GM18499 (cell line): Measurements from ENCODE around the gene SPRR2D.
"Not testable (repeated sequence)": the region's sequence is repeated elsewhere in the genome, so short reads cannot be mapped to it uniquely, and the experiment has no call there.

Experiments
- ATAC-seq: cut with Tn5 transposase; IDR thresholded peaks from one replicate; pipeline ENCODE4 v1.9.1; 2021; ENCODE audit warnings: moderate number of reproducible peaks; ENCODE audit not compliant: insufficient read depth, unreplicated experiment

The SPRR2D gene

GRCh38 chr1:153040950-153041631, at the start of gene SPRR2D:
SPRR2D (minus strand) TSS chr1:153041120; CDS start chr1:153040346, 774 bp downstream.
- no peak for ATAC-seq

- no peak for ATAC-seq
Observed at GRCh38 chr1:153087652-153088051, 46.7 kb upstream of the SPRR2D start.

- no peak for ATAC-seq
Observed at GRCh38 chr1:153081736-153082135, 40.8 kb upstream of the SPRR2D start.

GRCh38 chr1:153072806-153073726, 32.1 kb upstream of the SPRR2D start:
- no peak for ATAC-seq

- no peak for ATAC-seq
Observed at GRCh38 chr1:153071511-153071910, 30.6 kb upstream of the SPRR2D start, which contains the start of gene SPRR2B. SPRR2B (minus strand) TSS chr1:153071611; CDS start chr1:153070839, 772 bp downstream.

DNA sequence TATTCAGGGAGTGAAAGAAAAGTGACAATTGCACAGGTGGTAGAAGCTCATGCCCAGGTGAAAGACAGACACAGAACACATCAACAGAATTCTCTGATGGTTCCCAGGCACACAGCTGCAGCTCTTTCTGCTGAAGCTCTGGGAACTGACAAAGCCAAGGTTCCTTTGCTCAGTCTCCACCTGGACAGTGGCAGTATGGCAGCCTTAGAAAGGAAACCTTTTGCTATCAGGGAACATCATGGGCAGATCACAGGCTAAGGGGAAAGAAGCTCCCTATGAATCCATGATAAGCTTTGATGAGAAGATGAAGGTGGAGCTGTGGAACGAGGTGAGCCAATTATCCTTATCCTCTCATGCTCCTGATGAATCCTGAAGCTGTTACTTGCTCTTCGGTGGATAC, 29.3 kb upstream of the SPRR2D start:
- no peak for ATAC-seq

- no peak for ATAC-seq
Observed at GRCh38 chr1:153058826-153059784, 18.2 kb upstream of the SPRR2D start.

- ATAC-seq: no peak
Observed at GRCh38 chr1:153058154-153058553, 17.2 kb upstream of the SPRR2D start.

GRCh38 chr1:153057375-153057774, 16.5 kb upstream of the SPRR2D start, which contains the start of gene SPRR2A:
SPRR2A (minus strand) TSS chr1:153057512; CDS start chr1:153056735, 777 bp downstream.
- no peak for ATAC-seq

- ATAC-seq: not testable (repeated sequence)
Observed at GRCh38 chr1:153056111-153056510, 15.2 kb upstream of the SPRR2D start.

DNA sequence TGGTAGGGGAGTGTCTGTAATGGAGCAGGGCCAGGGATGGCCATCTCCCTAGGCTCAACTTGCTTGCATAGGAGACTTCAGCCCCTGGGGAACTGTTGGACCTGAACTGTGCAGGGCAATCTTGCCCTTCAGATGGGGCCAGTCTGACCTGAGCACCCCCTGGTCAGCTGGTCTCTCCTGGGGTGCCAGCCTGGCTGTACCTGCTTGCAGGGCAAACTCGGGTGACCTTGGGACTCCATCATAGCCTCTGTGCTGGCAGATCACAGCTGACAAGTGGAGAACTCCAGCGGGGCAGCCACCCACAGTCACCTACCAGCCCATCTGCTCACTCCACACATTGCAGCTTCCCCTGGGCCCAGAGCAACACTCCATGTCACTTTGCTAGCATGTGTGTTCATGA, 8.3 kb upstream of the SPRR2D start:
- ATAC-seq: no peak

DNA sequence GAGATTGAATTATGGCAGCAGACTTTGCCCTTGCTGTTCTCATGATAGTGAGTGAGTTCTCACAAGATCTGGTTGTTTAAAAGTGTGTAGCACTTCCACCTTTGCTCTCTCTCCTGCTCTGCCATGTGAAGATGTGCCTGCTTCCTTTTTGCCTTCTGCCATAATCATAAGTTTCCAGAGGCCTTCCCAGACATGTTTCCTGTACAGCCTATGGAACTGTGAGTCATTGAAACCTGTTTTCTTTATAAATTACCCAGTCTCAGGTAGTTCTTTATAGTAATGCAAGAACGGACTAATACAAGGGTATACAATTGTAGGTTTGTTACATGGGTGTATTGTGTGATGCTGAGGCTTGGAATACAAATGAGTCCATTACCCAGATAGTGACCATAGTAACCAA, 5.7 kb downstream of the SPRR2D start:
- ATAC-seq: no peak

GRCh38 chr1:153032677-153033308, 8.1 kb downstream of the SPRR2D start:
- no peak for ATAC-seq

DNA sequence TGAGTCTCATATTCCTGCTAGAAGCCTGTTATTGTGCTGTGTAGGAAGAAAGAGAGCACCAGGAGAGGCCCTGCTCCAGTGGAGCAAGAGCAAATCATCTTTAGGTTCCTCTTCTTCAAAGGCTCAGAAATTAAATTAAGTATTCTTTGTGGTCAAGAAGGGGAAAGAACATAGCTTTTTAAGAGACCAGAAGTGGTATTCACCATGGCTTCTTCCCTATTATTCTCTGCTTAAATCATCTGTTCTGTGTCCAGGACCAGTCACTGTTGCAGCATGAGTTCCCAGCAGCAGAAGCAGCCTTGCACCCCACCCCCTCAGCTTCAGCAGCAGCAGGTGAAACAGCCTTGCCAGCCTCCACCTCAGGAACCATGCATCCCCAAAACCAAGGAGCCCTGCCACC, 8.8 kb downstream of the SPRR2D start:
- no peak for ATAC-seq

DNA sequence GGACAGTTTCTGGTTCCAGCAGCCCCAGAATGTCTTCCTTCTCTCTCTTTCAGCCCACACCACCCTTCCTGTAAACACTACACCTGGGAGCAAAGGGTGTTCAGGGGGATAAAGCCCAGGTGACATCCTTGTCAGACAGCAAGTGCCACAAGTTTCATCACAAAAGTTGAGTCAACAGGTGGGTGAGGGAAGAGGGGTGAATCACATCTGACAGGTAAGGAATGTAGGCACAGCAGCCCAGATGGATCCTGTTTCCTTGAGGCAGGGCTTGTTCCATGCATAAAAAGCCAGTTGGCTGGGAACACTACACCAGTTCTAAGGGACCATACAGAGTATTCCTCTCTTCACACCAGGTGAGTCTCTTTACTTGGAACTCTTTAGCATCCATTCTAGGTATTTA, 10.0 kb downstream of the SPRR2D start, which contains the start of gene SPRR1B:
Gene SPRR1B (plus strand): TSS at position 309 of the 400 bp plus-strand sequence. CDS start 1,143 bp downstream, outside the sequence.
- no peak for ATAC-seq

DNA sequence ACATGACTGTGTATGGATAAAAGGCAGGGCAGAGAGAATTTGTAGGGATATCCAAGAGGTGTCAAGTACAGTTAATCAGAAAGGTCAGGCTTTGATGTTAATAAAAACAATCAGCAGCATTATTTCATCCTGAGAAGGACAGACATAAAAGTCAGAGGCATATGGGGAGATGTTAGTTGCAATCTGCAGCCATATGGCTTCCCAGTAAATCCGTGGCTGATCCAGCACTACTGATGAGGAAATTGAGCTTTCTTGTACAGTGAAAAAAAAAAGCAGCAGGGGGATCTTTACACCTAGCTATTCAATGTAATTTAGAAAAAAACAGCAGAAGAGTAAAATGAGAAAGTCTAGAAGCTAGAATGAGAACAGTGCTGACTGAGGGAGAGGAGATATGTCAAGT, 12.2 kb downstream of the SPRR2D start:
- ATAC-seq: no peak

DNA sequence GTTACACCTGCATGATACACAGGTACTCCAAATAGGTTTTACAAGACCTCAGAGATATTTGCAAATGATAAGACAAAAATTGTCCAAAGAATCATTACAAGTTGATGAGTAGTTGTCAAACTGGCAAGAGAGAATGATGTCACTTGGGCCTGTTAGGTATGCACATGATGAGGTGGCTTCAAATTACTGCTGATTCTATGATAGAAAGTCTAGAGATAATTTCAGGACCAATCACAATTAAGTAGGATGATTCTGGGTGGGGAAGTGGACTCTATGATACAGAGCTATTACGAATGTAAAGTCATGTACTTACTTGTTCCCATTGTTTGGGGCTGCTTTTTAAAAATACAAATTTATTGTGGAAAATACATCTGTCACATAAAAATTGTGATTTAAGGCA, 15.1 kb downstream of the SPRR2D start:
- no peak for ATAC-seq

GRCh38 chr1:153024413-153024812, 16.5 kb downstream of the SPRR2D start:
- ATAC-seq: no peak

GRCh38 chr1:153023109-153023508, 17.8 kb downstream of the SPRR2D start:
- no peak for ATAC-seq

- not testable (repeated sequence) for ATAC-seq
Observed at GRCh38 chr1:153022340-153022739, 18.6 kb downstream of the SPRR2D start.
